ENCODE measurements around the gene NQO1.

GRCh38 chr16:69726313-69727060 lies at the start of gene NQO1:
- no peak for TF ChIP-seq CBX2 (IDR thresholded peaks at IDR 0.05; ENCODE audit: insufficient read depth, low read length, poor library complexity, severe bottlenecking)
- peak; percentile 32; the same call in 1 of the 2 replicates for TF ChIP-seq ZBTB33 (CRISPR knock-in tag; IDR thresholded peaks at IDR 0.05)
- peak; percentile 98 for TF ChIP-seq MAFK (IDR thresholded peaks at IDR 0.05; ENCODE audit: low read length)
- no peak for TF ChIP-seq CHD1 (IDR thresholded peaks at IDR 0.05; ENCODE audit: low read length)
- no peak for TF ChIP-seq DACH1 (IDR thresholded peaks at IDR 0.05; ENCODE audit: partially characterized antibody)
- TF ChIP-seq SOX6 (IDR thresholded peaks at IDR 0.05), result peak; percentile 53
- TF ChIP-seq, protein P1, sequence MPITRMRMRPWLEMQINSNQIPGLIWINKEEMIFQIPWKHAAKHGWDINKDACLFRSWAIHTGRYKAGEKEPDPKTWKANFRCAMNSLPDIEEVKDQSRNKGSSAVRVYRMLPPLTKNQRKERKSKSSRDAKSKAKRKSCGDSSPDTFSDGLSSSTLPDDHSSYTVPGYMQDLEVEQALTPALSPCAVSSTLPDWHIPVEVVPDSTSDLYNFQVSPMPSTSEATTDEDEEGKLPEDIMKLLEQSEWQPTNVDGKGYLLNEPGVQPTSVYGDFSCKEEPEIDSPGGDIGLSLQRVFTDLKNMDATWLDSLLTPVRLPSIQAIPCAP (CRISPR knock-in tag; IDR thresholded peaks at IDR 0.05; ENCODE audit: borderline replicate concordance), result no peak
- no peak for TF ChIP-seq RAD51 (IDR thresholded peaks at IDR 0.05; ENCODE audit: borderline replicate concordance, low read depth)

Data from K562 (cell line).